Chondrocyte (in vitro differentiated cells): ENCODE results near the gene MAGI3. TPM values are rescaled to one million over a fixed set of nuclear protein-coding genes. Genes with fewer than 3 reads are reported as not detected.

ENCODE experiments used
- DNase-seq: peaks from one replicate; pipeline ENCODE4 v3.0.0; 2021; ENCODE audit warnings: mixed read lengths, low spot score
- H3K27ac Mint-ChIP-seq: one replicate; pipeline ENCODE4 v1.8.0; 2021; ENCODE audit warnings: mild to moderate bottlenecking, moderate library complexity, mixed read lengths; ENCODE audit not compliant: unreplicated experiment
- H3K27me3 Mint-ChIP-seq: 2 replicates; pipeline ENCODE4 v1.8.0; 2021; ENCODE audit warnings: low read depth, mixed read lengths
- H3K36me3 Mint-ChIP-seq: 2 replicates; pipeline ENCODE4 v1.8.0; 2021; ENCODE audit warnings: low read depth, mixed read lengths
- H3K4me1 Mint-ChIP-seq: 2 replicates; pipeline ENCODE4 v1.8.0; 2021; ENCODE audit warnings: low read depth, mild to moderate bottlenecking, mixed read lengths
- H3K4me3 Mint-ChIP-seq: one replicate; pipeline ENCODE4 v1.8.0; 2021; ENCODE audit warnings: mild to moderate bottlenecking, moderate library complexity, mixed read lengths; ENCODE audit not compliant: unreplicated experiment
- H3K9me3 Mint-ChIP-seq: 2 replicates; pipeline ENCODE4 v1.8.0; 2021; ENCODE audit warnings: low read depth, mixed read lengths
- CTCF ChIP-seq: fragments of 200-600 bp; sonication (generic); IDR thresholded peaks from 2 replicates; pipeline ENCODE4 v1.5.0; 2021; ENCODE audit warnings: antibody characterized with exemption, mild to moderate bottlenecking, moderate library complexity
- total RNA-seq: library from RNA; stranded (reverse); gene quantifications from 3 replicates; pipeline ENCODE4 v1.2.1, GENCODE V29; 2021

MAGI3 gene
- total RNA-seq, 1 donor from 2014 or later, result 8.8 TPM

- H3K4me3 Mint-ChIP-seq, result no peak overlapping the region
- peaks cover 7% of the 10 kb centered on the region for H3K9me3 Mint-ChIP-seq
- H3K36me3 Mint-ChIP-seq, result no peaks in the 10 kb centered on the region
- TF ChIP-seq CTCF, result no peak
- H3K27ac Mint-ChIP-seq, result peak overlapping the region; percentile 75
- H3K27me3 Mint-ChIP-seq, result no peaks in the 10 kb centered on the region
- peaks cover 23% of the 10 kb centered on the region for H3K4me1 Mint-ChIP-seq
- DNase-seq, result no peak
These were observed 129.2 kb downstream of the MAGI3 start for GRCh38 chr1:113519556-113519955.

- Mint-ChIP-seq H3K36me3 (peaks cover 3% of the 10 kb centered on the region), H3K27me3 (no peaks in the 10 kb centered on the region), H3K4me3 (no peak overlapping the region), H3K9me3 (peaks cover 7% of the 10 kb centered on the region), H3K4me1 (peaks cover 22% of the 10 kb centered on the region), H3K27ac (peak overlapping the region; percentile 22)
- TF ChIP-seq CTCF, result no peak
- DNase-seq, result no peak
These were observed 139.7 kb downstream of the MAGI3 start for GRCh38 chr1:113530021-113530420.

GRCh38 chr1:113531321-113531720, 141.0 kb downstream of the MAGI3 start:
- Mint-ChIP-seq H3K27ac (no peak overlapping the region), H3K27me3 (no peaks in the 10 kb centered on the region), H3K36me3 (peaks cover 3% of the 10 kb centered on the region), H3K4me3 (no peak overlapping the region), H3K4me1 (peaks cover 26% of the 10 kb centered on the region), H3K9me3 (peaks cover 7% of the 10 kb centered on the region)
- no peak for DNase-seq
- TF ChIP-seq CTCF, result no peak

- no peaks in the 10 kb centered on the region for H3K27me3 Mint-ChIP-seq
- no peak for TF ChIP-seq CTCF
- no peak overlapping the region for H3K27ac Mint-ChIP-seq
- no peak overlapping the region for H3K4me3 Mint-ChIP-seq
- peaks cover 36% of the 10 kb centered on the region for H3K4me1 Mint-ChIP-seq
- no peak for DNase-seq
- H3K9me3 Mint-ChIP-seq, result peaks cover 5% of the 10 kb centered on the region
- H3K36me3 Mint-ChIP-seq, result peaks cover 2% of the 10 kb centered on the region
These were observed 142.7 kb downstream of the MAGI3 start for GRCh38 chr1:113533061-113533460.

- peaks cover 43% of the 10 kb centered on the region for H3K4me1 Mint-ChIP-seq
These were observed 144.0 kb downstream of the MAGI3 start for GRCh38 chr1:113534130-113534817.

More at GRCh38 chr1:113534130-113534817, 144.0 kb downstream of the MAGI3 start:
- Mint-ChIP-seq H3K36me3 (no peaks in the 10 kb centered on the region), H3K9me3 (no peaks in the 10 kb centered on the region), H3K4me3 (no peak overlapping the region), H3K27ac (peak overlapping the region; percentile 85), H3K27me3 (no peaks in the 10 kb centered on the region)
- no peak for TF ChIP-seq CTCF
- DNase-seq, result no peak
